NCI-H2029 treated with DMSO at 0.1 percent for 48 hours (cell line): ENCODE results near the gene CDC42BPG.

Experiments used
- DNase-seq: peaks from one replicate; lab custom pipeline; 2025; lab: John Stamatoyannopoulos, UW

The CDC42BPG gene

DNA sequence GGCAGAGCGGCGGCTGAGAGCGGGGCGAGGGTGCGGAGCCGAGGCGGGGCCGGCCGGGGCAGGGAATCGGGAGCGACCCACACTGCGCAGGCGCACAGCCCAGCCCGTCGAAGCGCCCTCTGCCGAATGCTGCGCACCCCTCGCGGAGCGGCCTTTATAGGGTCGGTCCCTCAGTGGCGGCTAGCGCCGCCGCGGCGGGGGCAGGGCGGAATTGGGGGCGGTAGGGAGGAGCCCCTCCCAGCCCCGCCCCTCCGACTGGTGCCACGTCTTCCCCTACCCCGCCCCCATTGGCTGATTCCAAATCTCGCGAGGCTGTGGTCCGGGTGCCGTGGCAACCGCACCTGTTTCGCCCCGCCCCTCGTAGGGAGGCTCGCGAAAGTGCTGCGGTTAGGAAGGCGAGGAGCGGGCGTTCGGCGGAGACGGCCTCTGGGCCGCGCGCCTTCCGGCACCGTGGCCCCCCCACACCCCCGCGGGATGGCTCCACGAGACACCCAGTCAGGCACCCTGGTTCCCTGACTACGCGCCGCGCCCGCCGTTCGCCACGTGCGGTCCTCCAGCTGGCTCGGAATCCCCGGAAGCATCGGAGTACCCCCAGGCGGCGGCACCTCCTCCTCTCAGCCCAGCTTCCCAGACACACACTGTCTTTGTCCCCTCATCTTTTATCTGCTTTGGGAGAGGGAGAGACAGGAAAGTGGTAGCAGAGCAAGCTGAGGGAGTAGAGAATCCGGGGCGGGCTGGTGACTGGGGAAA, 34.2 kb upstream of the CDC42BPG start, which contains the start of gene EHD1:
EHD1 (minus strand) TSS at position 128 of the 750 bp plus-strand sequence. CDS start 157 bp downstream, outside the sequence.
- DNase-seq = peak; percentile 90

DNA sequence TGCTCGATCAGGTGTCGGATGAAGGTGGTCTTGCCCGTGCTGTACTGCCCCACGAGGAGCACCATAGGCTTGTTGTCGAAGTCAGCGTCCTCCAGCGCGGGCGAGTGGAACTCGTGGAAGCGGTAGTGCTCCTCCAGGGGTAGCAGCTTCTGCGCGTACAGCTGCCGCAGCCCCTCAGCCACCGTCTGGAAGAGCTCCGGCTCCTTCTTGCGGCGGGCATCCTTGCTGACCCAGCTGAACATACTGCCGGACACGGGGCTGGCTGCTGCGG, 33.7 kb upstream of the CDC42BPG start:
- no peak for DNase-seq

DNA sequence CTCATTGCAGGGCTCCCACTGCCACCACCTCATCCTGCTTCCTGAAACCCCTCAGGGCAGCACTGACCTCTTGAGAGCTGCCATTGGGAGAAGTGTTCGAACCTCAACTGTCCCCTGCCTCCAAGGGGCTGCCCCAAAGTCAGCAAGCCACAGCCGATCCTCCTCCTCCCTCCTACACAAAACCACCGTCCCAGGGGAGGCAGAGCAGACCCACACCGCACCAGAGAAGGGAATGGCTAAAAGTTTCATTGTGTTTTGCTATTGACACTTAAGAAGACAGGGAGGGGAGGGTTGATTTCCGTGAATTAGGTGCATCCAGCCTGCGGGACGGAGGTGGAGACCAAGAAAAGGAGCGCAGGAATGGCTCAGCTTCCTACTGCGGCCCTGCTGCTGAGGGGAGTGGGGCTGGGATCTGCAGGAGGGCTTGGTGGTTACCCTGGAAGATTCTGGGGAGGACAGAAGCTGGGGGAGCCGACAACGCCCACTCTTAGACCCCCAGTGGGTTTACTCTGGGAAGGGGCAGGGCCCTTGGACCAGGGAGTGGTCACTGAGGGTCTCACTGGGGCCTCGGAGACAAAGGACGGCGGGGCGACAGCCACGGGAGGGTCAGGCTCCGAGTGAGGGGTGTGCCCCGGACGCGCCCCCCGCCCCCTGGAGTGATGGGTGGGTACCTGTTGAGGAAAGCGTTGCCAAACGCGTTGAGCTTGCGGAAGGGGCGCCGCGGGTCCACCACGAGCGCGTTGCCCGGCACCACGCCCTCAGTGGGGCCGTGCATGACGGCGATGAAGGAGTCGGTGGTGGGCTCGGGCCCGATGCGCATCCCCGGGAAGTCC, 33.2 kb upstream of the CDC42BPG start:
- DNase-seq = no peak

DNA sequence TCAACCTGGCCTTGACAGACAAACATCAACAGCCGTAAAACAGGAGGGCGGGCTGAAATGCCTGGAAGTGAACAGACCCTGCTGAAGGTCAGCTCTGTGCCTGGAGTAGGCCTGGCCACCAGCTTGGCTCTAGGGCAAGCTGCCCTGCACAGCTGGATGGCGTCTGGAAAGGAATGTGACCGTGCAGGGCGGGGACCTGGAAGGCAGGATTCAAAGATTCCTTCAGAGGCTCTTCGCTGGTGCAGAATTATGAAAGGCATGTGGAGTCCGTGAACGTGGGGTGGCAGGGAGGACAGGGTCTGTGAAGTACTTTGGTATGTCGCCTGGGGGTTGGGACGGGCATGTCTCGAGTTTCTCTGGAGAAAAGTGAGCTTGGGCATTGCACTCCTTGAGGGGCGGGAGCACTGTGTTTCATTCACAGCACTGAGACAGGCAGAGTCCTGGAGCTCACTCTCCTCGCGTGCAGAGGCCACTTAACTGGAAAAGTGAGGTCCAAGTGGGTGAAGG, 32.4 kb upstream of the CDC42BPG start:
- no peak for DNase-seq

DNA sequence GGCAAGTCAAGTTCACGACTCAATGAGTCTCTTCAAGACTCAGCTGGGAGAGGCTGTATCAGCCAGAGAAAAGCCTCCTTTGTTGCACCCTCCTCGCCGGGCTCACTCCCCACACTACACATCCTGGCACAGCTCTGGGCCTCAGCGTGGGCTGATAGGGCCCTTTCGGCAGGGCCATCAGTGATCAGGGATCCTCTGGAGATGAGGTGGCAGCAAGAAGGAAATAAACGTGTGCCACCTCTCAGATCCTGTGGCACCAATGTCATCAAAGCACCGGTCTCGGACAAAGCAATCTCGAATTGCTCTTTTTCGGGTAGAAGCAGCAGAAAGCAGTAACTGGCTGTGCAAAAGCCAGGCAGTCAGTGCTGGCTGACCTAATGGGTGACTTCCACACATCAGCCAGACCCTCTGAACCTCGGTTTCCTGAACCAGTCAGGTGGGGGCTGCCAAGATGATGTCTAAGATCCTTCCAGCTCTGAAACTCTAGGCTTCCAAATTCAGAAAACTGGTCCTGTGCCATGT, 31.8 kb upstream of the CDC42BPG start:
- DNase-seq = no peak

DNA sequence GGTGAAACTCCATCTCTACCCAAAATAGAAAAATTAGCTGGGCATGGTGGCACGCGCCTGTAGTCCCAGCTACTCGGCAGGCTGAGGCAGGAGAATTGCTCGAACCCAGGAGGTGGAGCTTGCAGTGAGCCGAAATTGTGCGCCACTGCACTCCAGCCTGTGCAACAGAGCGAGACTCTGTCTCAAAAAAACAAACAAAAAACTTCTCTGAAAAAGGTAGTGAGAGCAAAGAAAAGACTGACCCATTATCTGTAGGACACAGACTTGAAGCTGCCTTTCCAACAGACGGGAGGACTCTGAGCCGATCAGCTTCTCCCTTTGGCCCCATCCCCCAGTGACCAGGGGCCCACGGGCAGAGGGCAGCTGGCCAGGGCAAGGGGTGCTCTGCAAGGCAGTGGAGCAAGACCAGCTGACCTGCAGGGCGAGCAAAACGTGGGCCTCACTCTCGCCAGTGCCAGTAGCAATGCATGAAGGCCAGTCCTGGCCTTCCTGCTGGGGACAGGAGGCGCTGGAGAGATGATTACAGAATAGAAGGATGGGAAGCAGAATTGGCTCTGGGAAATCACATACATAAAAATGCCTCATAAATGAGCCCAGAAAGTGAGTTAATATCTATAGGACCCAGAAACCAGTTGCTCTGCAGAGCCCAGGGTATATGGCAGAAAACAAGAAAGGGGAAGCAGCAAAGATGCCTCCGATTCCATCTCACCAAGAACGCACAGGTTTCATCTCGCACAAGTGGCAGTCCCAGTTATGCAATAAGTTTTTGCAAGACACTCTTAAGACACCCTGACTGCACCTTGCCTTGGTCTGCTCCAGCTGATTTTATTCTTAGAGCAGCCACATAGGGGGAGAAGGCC, 31.1 kb upstream of the CDC42BPG start:
- DNase-seq = no peak

DNA sequence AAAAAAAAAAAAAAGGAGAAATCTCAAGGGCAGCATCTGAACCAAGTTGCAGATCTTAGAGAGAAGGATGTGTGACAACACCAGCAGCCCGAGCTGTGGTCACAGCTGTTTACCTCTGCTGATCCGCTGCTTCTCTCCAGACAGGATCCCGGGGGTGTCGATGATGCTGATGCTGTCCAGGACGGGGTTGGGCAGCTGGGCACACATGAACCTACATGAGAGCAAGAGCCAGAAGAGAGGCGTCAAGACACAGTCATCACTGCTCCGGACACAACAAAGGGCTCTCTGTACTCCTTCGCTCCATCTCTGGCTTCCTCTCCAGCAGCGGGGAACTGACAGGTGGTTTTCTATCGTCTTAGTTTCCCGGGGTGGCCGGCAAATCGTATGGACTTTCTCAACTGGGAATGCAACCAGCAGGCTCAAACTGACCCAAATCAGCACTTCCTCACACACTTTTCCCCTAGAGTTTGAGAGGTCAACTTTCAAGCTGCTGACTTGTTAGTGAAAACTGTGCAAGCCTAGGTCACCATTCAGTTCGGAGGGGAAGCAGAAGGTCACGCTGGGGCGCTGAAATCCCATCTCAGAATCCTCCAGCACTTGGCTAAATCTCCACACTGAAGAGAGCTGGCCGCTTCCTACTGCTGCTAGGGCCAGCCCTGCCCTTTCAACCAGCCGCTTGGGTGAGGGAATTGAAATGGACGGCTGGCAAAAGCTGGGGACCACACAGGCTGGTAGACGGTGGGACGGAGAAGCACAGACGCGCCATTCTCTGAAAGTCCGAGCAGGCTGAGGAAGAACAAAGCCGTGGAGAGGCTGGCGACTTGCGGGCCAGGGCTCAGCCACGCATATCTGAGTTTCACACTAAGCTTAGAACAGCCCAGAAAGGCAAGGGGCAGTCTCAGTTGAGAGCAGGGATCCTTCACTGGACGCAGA, 30.1 kb upstream of the CDC42BPG start:
- no peak for DNase-seq

DNA sequence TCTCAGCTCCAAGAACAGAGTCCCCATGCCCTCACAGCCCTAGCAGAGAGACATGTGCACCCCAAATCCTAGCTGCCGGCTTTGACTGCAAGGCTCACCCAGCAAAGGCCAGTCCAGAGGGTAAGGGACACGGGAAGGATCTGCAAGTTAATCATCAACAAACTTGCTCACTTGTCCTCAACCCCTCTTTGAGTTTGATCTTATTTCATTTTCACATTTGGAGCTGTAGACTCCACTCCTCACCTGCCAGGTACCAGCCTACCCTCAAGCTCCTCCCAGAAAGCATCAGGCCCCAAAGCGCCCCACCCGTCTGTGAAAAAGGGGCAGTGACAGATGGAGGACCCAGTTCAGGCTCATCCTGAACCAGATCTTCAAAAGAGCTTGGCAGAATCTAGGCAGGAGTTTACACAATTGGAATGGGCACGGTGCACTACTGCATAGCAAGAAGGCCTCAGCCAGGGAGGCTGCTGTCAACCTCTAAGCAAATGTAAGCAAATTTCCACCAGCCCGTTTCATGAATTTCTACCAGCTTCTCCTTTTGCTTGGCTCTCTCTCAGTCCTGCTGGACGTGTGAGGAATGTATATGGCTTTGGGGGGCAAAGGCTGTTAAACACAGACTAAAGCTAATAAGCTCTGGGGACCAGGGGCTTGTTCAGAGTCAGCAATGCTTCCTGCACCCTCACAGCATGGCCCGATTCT, 28.5 kb upstream of the CDC42BPG start:
- no peak for DNase-seq

DNA sequence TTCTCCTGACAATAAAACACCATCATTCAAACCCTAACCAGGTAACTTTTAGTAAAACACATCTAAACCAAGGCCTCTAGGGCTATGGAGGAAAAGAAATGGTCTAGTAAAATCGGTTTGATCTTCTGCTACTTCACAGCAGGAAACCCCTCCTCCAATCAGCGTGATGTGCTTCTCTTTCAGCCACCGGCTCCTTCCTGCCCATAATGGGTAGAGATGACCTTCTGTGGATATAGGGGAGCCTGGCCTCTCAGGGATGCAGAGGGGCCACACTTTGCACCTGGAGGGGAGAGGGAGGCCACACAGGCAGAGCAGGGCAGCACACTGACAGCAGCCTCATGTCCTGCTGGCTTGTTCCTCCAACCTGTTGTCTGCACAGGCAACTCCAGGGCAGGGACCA, 27.0 kb upstream of the CDC42BPG start:
- DNase-seq = no peak

DNA sequence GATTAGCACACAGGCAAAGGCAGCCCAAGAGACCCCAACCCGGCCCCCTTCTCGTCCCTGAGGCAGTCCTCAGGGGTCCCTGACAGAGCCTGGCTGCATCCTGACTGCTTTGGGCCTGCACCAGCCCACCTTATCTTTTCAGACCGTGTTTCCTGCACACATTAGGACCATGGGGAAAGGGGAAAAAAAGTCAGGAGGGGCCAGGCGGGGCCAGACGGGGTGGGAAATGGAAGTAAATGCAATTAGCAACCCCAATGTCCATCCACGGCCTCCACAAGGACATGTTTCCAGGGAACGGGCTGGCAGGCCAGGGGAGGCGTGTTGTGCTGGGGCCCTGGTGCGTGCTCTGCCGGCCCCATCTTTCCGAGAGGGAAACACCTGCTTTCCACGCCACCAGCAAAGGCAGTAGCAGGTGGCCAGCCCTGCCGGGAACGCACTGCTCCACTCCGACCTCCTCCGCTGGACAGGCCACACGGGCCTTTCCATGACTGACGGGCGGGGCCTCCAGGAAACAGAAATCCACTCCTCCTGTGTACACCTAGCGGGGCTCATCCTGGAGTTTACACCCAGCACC, 26.5 kb upstream of the CDC42BPG start:
- DNase-seq = no peak

DNA sequence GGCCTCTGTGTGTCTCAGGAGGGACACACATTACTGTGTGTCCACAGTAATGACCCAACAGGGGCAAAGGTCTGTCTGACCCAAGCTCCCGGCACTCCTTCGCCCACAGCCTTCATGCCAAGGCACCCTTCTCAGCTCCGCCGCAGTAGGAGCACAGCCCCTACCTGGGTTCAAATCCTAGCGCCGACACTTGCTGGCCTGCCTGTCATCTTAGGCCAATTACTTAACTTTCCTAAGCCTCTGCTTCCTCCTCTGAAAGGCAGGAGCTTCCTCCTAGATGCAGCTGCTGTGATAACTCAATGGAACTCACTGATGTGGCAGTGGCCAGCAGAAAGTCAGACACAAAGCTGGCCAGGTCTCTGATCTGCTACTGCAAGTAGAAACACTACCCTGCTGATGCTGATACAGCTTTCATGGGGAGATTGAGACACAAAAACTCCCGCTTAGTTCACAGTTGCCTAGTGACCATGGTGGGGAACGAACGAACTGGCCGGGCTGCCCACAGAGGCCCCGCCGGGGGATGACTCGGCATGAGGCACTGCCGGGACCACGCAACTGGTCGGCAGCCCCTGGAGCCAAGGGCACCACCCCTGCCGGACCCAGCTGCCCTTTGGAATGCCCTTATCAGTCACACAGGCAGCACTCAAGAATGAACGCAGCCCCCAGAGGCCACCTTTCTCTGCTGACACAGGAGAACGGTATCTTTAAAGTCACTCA, 25.9 kb upstream of the CDC42BPG start:
- no peak for DNase-seq

DNA sequence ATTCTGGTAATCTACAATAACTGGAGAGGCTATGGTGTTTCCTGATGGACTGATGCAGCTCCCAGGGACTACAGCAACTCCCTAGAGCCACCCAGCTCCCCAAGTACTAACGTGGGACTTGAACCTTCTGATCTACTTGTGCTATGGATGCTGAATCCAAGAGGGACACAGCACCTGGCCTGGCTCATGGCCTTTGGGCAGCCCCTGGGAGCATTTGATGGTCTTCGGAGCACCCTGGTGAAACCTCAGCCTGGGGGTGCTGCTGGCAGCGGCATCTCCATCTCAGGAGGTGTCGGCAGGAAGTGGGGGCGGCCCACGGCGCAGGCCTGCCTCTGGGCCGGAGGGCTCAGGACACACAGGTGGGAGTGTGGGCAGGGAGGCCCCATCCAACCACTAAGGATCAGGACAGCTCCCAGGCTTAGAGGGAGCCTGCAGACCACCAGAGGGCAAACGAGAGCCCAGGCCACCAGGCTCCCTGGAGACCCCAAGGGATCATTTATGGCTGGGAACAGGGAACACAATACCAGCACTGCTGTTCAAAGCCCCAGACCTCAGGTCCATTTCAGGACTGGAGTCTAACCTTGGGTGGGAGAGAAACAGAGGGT, 25.2 kb upstream of the CDC42BPG start:
- DNase-seq = no peak

DNA sequence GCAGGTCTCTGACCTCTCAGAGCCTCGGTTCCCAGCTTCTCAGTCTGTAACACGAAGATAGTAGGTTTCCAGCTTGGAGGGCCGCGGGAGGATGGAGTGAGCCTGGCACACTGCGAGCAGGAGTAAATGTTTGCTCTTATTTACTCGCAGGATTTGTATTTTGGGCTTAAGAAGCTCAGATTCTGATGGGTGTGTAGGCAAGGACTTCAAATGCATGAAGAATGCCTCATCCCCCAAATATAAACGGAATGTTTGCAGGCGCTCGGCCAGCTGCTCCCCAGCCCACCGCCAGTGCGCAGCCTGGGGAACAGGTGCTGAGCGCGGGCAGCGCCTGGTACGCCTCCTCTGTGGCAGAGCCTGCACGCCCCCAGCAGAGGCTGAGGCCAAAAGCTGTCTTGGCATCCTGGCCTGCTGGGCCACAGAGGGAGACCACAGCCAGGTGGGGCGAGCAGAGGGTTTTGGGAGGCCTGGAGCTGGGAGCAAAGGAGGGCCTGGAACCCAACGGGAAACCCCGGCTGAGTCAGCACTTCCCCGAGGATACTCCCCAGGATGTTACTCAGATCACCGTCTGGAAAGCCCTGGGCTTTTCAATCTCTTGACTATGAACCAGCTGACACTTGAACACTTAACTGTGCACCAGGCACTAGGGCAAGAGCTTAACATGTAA, 24.6 kb upstream of the CDC42BPG start:
- no peak for DNase-seq

DNA sequence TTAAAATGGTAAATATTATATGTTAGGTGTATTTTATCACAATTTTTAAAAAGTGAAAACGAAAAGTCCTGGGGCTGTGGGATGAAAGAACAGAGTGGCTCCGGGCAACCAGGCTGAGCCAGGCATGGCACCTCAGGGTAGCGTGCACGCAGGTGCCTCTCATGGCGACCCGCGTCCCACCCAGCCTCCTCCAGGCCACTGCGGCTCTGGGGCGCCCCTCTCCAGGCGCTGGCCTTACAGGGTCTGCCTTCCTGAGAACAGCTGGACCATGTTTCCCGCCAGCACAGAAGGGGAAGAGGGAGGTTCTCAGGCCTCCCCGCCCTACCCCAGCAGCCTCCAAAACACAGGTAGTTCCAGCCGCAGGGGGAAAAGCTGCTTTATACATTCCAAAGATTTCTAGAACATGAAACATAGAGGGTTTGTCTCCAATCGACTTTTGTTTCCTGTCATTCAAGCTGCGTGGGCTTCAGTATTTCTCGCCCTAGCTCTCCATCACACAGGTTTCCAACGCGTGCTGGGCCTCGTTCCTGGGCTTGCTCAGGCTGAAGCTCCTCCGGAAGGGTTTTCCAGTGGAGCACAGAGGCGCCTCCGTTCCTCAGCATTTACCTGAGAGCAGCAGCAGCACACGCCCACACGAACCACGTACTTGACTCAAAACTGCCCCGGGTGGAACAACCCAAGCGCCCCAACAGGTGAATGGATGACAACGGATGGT, 23.5 kb upstream of the CDC42BPG start:
- no peak for DNase-seq

DNA sequence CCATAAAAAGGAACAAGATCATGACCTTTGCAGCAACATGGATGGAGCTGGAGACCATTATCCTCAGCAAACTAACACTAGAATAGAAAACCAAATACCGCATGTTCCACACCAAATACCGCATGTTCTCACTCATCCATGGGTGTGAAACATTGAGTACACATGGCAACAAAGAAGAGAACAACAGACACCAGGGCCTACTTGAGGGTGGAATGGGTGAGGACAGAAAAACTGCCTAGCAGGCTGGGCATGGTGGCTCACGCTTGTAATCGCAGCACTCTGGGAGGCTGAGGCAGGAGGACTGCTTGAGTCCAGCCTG, 21.7 kb upstream of the CDC42BPG start:
- DNase-seq = no peak

DNA sequence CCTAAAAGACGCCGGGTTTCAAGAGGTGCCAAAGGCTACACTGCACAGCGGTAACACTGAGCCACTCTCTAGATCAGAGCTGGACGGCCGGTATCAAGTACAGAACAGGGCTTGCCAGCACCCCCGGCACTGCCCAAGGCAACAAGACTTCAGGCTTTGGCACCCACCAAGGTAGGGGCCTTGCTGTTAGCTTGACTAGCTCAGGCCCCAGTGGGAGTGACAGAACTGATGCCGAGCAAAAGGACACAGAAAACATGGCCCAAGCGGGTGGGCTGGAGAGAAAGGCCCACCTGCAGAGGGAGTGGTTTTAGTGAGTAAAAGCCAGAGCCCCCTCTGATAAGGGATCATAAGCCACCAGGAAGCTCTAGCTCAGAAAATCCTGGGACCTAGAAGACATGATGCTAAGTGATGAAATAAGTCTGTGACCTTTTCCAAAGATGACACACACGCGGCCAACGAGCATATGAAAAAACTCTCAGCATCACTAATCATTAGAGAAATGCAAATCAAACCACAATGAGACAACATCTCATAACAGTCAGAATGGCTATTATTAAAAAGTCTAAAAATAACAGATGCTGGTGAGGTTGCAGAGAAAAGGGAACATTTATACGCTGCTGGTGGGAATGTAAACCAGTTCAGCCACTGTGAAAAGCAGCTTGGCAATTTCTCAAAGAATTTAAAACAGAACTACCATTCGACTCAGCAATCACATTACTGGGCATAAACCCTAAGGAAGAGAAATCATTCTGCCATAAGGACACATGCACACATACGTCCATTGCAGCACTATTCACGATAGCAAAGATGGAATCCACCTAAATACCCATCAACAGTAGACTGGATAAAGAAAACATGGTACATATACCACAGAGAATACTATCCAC, 21.1 kb upstream of the CDC42BPG start:
- DNase-seq = no peak
